ENCODE measurements around the gene PRTN3. TPM values are rescaled to one million over a fixed set of nuclear protein-coding genes. Genes with fewer than 3 reads are reported as not detected.
"Not testable (repeated sequence)": the region's sequence is repeated elsewhere in the genome, so short reads cannot be mapped to it uniquely, and the experiment has no call there.

The PRTN3 gene
- total RNA-seq, 4 donors from 2014 or later, result not detected

GRCh38 chr19:876780-877314, 36.0 kb downstream of the PRTN3 start:
- WGBS, 2 donors, result 92 to 93% methylated on average over 22 to 27 of the region's 29 CpGs
- no peak for DNase-seq (ENCODE audit: low spot score in 2 of 2)
- no peak overlapping the region for H3K4me3 ChIP-seq
- H3K27me3 ChIP-seq, result no peaks in the 10 kb centered on the region
- TF ChIP-seq EP300 (IDR thresholded peaks at IDR 0.05) (no peak), CTCF (IDR thresholded peaks at IDR 0.05) (no peak), POLR2A (IDR thresholded peaks at IDR 0.05) (no peak)
- H3K4me1 ChIP-seq, result peaks cover 0 to 15% (median 3%) of the 10 kb centered on the region in 4 donors
- no peak overlapping the region for H3K27ac ChIP-seq
- peaks cover 0 to 88% (median 14%) of the 10 kb centered on the region in 3 donors for H3K36me3 ChIP-seq
- no peaks in the 10 kb centered on the region for H3K9me3 ChIP-seq

- H3K36me3 ChIP-seq, result peaks cover 0 to 92% (median 17%) of the 10 kb centered on the region in 3 donors
- H3K4me3 ChIP-seq; H3K27ac ChIP-seq; H3K27me3 ChIP-seq; H3K9me3 ChIP-seq; DNase-seq (ENCODE audit: low spot score in 2 of 2); H3K4me1 ChIP-seq: not testable (repeated sequence)
- WGBS, 2 donors, result 87 to 91% methylated on average over 8 to 15 of the region's 23 CpGs
These were observed 37.3 kb downstream of the PRTN3 start for GRCh38 chr19:877992-878660.

GRCh38 chr19:878751-879561, 38.2 kb downstream of the PRTN3 start:
- DNase-seq (ENCODE audit: low spot score in 2 of 2); H3K4me1 ChIP-seq; H3K27ac ChIP-seq; H3K9me3 ChIP-seq; H3K4me3 ChIP-seq; H3K27me3 ChIP-seq: not testable (repeated sequence)
- peaks cover 0 to 92% (median 17%) of the 10 kb centered on the region in 3 donors for H3K36me3 ChIP-seq
- 81 to 90% methylated on average over 15 to 18 of the region's 24 CpGs for WGBS, 2 donors

GRCh38 chr19:879711-880438, 39.1 kb downstream of the PRTN3 start:
- no peaks in the 10 kb centered on the region for H3K9me3 ChIP-seq
- peaks cover 0 to 92% (median 17%) of the 10 kb centered on the region in 3 donors for H3K36me3 ChIP-seq
- DNase-seq (ENCODE audit: low spot score in 2 of 2), result no peak
- TF ChIP-seq CTCF (IDR thresholded peaks at IDR 0.05), result no peak
- TF ChIP-seq POLR2A (IDR thresholded peaks at IDR 0.05), result no peak
- no peak for TF ChIP-seq EP300 (IDR thresholded peaks at IDR 0.05)
- H3K4me1 ChIP-seq, result no peaks in the 10 kb centered on the region
- no peak overlapping the region for H3K4me3 ChIP-seq
- no peak overlapping the region for H3K27ac ChIP-seq
- H3K27me3 ChIP-seq, result no peaks in the 10 kb centered on the region
- 87% methylated on average over 21 to 34 of the region's 37 CpGs for WGBS, 2 donors

- Histone ChIP-seq H3K9me3 (no peaks in the 10 kb centered on the region), H3K4me1 (no peaks in the 10 kb centered on the region), H3K27ac (no peak overlapping the region), H3K4me3 (no peak overlapping the region), H3K36me3 (peaks cover 0 to 92% (median 26%) of the 10 kb centered on the region in 3 donors), H3K27me3 (no peaks in the 10 kb centered on the region)
- 96% methylated on average over 24 to 30 of the region's 34 CpGs for WGBS, 2 donors
- no peak for DNase-seq (ENCODE audit: low spot score in 2 of 2)
- TF ChIP-seq EP300 (IDR thresholded peaks at IDR 0.05), result no peak
- TF ChIP-seq CTCF (IDR thresholded peaks at IDR 0.05), result no peak
- TF ChIP-seq POLR2A (IDR thresholded peaks at IDR 0.05), result no peak
These were observed 40.7 kb downstream of the PRTN3 start for GRCh38 chr19:881385-882071.

Data from tibial nerve (tissue), 4 donors.